GM18519 (cell line): ENCODE data around the gene TMEM14B.
A peak's percentile ranks its signal among the peaks of the same experiment; 100 is the strongest.
"Not testable (repeated sequence)": the region's sequence is repeated elsewhere in the genome, so short reads cannot be mapped to it uniquely, and the experiment has no call there.

Experiments
- ATAC-seq: cut with Tn5 transposase; IDR thresholded peaks from one replicate; pipeline ENCODE4 v1.9.1; 2021; ENCODE audit warnings: mild to moderate bottlenecking, moderate library complexity; ENCODE audit not compliant: unreplicated experiment, low FRiP score

The TMEM14B gene

GRCh38 chr6:10745116-10745515 is 2.5 kb upstream of the TMEM14B start:
- no peak for ATAC-seq

- no peak for ATAC-seq
These were observed 722 bp upstream of the TMEM14B start for GRCh38 chr6:10746915-10747250.

GRCh38 chr6:10749734-10750133 is 2.1 kb downstream of the TMEM14B start:
- no peak for ATAC-seq

- not testable (repeated sequence) for ATAC-seq
These were observed 3.0 kb downstream of the TMEM14B start for GRCh38 chr6:10750568-10750967.

GRCh38 chr6:10751757-10752156 is 4.2 kb downstream of the TMEM14B start:
- not testable (repeated sequence) for ATAC-seq

- ATAC-seq: no peak
These were observed 8.5 kb downstream of the TMEM14B start for GRCh38 chr6:10756085-10756484.

- ATAC-seq: no peak
These were observed 11.8 kb downstream of the TMEM14B start for GRCh38 chr6:10759312-10759839.

- ATAC-seq: no peak
These were observed 12.3 kb downstream of the TMEM14B start for GRCh38 chr6:10759884-10760329.

GRCh38 chr6:10763006-10763405 is 15.4 kb downstream of the TMEM14B start:
- ATAC-seq: no peak

- no peak for ATAC-seq
These were observed 21.8 kb downstream of the TMEM14B start for GRCh38 chr6:10769419-10769818.

- no peak for ATAC-seq
These were observed 23.8 kb downstream of the TMEM14B start for GRCh38 chr6:10771371-10771894.

- no peak for ATAC-seq
These were observed 30.6 kb downstream of the TMEM14B start for GRCh38 chr6:10778230-10778629.

GRCh38 chr6:10779076-10779475 is 31.5 kb downstream of the TMEM14B start:
- ATAC-seq: no peak

- no peak for ATAC-seq
These were observed 44.1 kb downstream of the TMEM14B start for GRCh38 chr6:10791673-10792072.

GRCh38 chr6:10792101-10792500 is 44.5 kb downstream of the TMEM14B start:
- ATAC-seq: no peak

- no peak for ATAC-seq
These were observed 45.4 kb downstream of the TMEM14B start for GRCh38 chr6:10793035-10793434.

GRCh38 chr6:10793695-10794094 is 46.1 kb downstream of the TMEM14B start:
- no peak for ATAC-seq

- ATAC-seq: no peak
These were observed 46.6 kb downstream of the TMEM14B start for GRCh38 chr6:10794239-10794638.

GRCh38 chr6:10800810-10801209 is 53.2 kb downstream of the TMEM14B start:
- ATAC-seq: no peak

GRCh38 chr6:10801224-10801848 is 53.7 kb downstream of the TMEM14B start:
- peak; percentile 96 for ATAC-seq
